ENCODE data around the gene RGS17.

Gene RGS17

GRCh38 chr6:153059757-153060156, 71.3 kb downstream of the RGS17 start:
- DNase-seq (no peak), ATAC-seq (replicated peaks) (no peak)
- Mint-ChIP-seq H3K4me1 (ENCODE audit: low read depth in 2 of 2) (no peaks in the 10 kb centered on the region), H3K27ac (no peak overlapping the region), H3K27me3 (peaks cover 12 to 34% of the 10 kb centered on the region in 2 donors), H3K4me3 (no peak overlapping the region), H3K36me3 (ENCODE audit: insufficient read depth) (no peaks in the 10 kb centered on the region), H3K9me3 (peaks cover 0 to 1% of the 10 kb centered on the region in 2 donors)

GRCh38 chr6:153059311-153059710, 71.8 kb downstream of the RGS17 start:
- no peak overlapping the region for H3K4me3 Mint-ChIP-seq
- H3K27ac Mint-ChIP-seq: no peak overlapping the region
- H3K9me3 Mint-ChIP-seq: peaks cover 0 to 1% of the 10 kb centered on the region in 2 donors
- H3K36me3 Mint-ChIP-seq (ENCODE audit: insufficient read depth): no peaks in the 10 kb centered on the region
- H3K27me3 Mint-ChIP-seq: peaks cover 12 to 36% of the 10 kb centered on the region in 2 donors
- ATAC-seq (replicated peaks) (no peak), DNase-seq (no peak)
- H3K4me1 Mint-ChIP-seq (ENCODE audit: low read depth in 2 of 2): no peaks in the 10 kb centered on the region

- no peak overlapping the region for H3K27ac Mint-ChIP-seq
- no peaks in the 10 kb centered on the region for H3K36me3 Mint-ChIP-seq (ENCODE audit: insufficient read depth)
- ATAC-seq (replicated peaks): no peak
- DNase-seq: no peak
- no peaks in the 10 kb centered on the region for H3K4me1 Mint-ChIP-seq (ENCODE audit: low read depth in 2 of 2)
- H3K27me3 Mint-ChIP-seq: peaks cover 12 to 34% of the 10 kb centered on the region in 2 donors
- peaks cover 0 to 1% of the 10 kb centered on the region in 2 donors for H3K9me3 Mint-ChIP-seq
- no peak overlapping the region for H3K4me3 Mint-ChIP-seq
These were observed 72.2 kb downstream of the RGS17 start for GRCh38 chr6:153058909-153059308.

- H3K9me3 Mint-ChIP-seq: peaks cover 0 to 1% of the 10 kb centered on the region in 2 donors
- DNase-seq: no peak
- ATAC-seq (replicated peaks): no peak
These were observed 72.8 kb downstream of the RGS17 start for GRCh38 chr6:153058291-153058690.

GRCh38 chr6:153056308-153056707, 74.8 kb downstream of the RGS17 start:
- ATAC-seq (replicated peaks) (no peak), DNase-seq (no peak)
- Mint-ChIP-seq H3K9me3 (no peaks in the 10 kb centered on the region), H3K27ac (no peak overlapping the region), H3K36me3 (ENCODE audit: insufficient read depth) (no peaks in the 10 kb centered on the region), H3K4me3 (no peak overlapping the region), H3K27me3 (peaks cover 0 to 22% of the 10 kb centered on the region in 2 donors), H3K4me1 (ENCODE audit: low read depth in 2 of 2) (no peaks in the 10 kb centered on the region)

More at GRCh38 chr6:153058291-153058690, 72.8 kb downstream of the RGS17 start:
- Mint-ChIP-seq H3K36me3 (ENCODE audit: insufficient read depth) (no peaks in the 10 kb centered on the region), H3K27ac (no peak overlapping the region), H3K27me3 (peaks cover 12 to 28% of the 10 kb centered on the region in 2 donors), H3K4me3 (no peak overlapping the region), H3K4me1 (ENCODE audit: low read depth in 2 of 2) (no peaks in the 10 kb centered on the region)

GRCh38 chr6:153051801-153052200, 79.3 kb downstream of the RGS17 start:
- Mint-ChIP-seq H3K27ac (no peak overlapping the region), H3K27me3 (peaks cover 0 to 16% of the 10 kb centered on the region in 2 donors), H3K4me3 (no peak overlapping the region), H3K9me3 (no peaks in the 10 kb centered on the region), H3K36me3 (ENCODE audit: insufficient read depth) (no peaks in the 10 kb centered on the region), H3K4me1 (ENCODE audit: low read depth in 2 of 2) (no peaks in the 10 kb centered on the region)
- no peak for ATAC-seq (replicated peaks)
- DNase-seq: no peak

GRCh38 chr6:153048631-153049030, 82.5 kb downstream of the RGS17 start:
- no peaks in the 10 kb centered on the region for H3K27me3 Mint-ChIP-seq
- no peak overlapping the region for H3K4me3 Mint-ChIP-seq
- no peaks in the 10 kb centered on the region for H3K9me3 Mint-ChIP-seq
- H3K36me3 Mint-ChIP-seq (ENCODE audit: insufficient read depth): no peaks in the 10 kb centered on the region
- DNase-seq (no peak), ATAC-seq (replicated peaks) (no peak)
- H3K4me1 Mint-ChIP-seq (ENCODE audit: low read depth in 2 of 2): no peaks in the 10 kb centered on the region
- H3K27ac Mint-ChIP-seq: no peak overlapping the region

- H3K4me3 Mint-ChIP-seq: no peak overlapping the region
- no peaks in the 10 kb centered on the region for H3K4me1 Mint-ChIP-seq (ENCODE audit: low read depth in 2 of 2)
- ATAC-seq (replicated peaks) (no peak), DNase-seq (no peak)
- H3K9me3 Mint-ChIP-seq: no peaks in the 10 kb centered on the region
- H3K27me3 Mint-ChIP-seq: no peaks in the 10 kb centered on the region
- H3K36me3 Mint-ChIP-seq (ENCODE audit: insufficient read depth): no peaks in the 10 kb centered on the region
- no peak overlapping the region for H3K27ac Mint-ChIP-seq
These were observed 83.7 kb downstream of the RGS17 start for GRCh38 chr6:153047386-153047785.

GRCh38 chr6:153045271-153045670, 85.8 kb downstream of the RGS17 start:
- Mint-ChIP-seq H3K4me1 (ENCODE audit: low read depth in 2 of 2) (no peaks in the 10 kb centered on the region), H3K36me3 (ENCODE audit: insufficient read depth) (no peaks in the 10 kb centered on the region), H3K9me3 (no peaks in the 10 kb centered on the region), H3K27ac (no peak overlapping the region), H3K4me3 (no peak overlapping the region), H3K27me3 (peaks cover 0 to 7% of the 10 kb centered on the region in 2 donors)
- DNase-seq: no peak
- ATAC-seq (replicated peaks): no peak

GRCh38 chr6:153044295-153044694, 86.8 kb downstream of the RGS17 start:
- no peak for DNase-seq

GRCh38 chr6:153043719-153044118, 87.4 kb downstream of the RGS17 start:
- Mint-ChIP-seq H3K4me3 (no peak overlapping the region), H3K27me3 (peaks cover 2 to 15% of the 10 kb centered on the region in 2 donors), H3K36me3 (ENCODE audit: insufficient read depth) (no peaks in the 10 kb centered on the region), H3K27ac (no peak overlapping the region), H3K9me3 (no peaks in the 10 kb centered on the region), H3K4me1 (ENCODE audit: low read depth in 2 of 2) (no peaks in the 10 kb centered on the region)
- ATAC-seq (replicated peaks): no peak
- DNase-seq: no peak

More at GRCh38 chr6:153044295-153044694, 86.8 kb downstream of the RGS17 start:
- Mint-ChIP-seq H3K27ac (no peak overlapping the region), H3K27me3 (peaks cover 0 to 13% of the 10 kb centered on the region in 2 donors), H3K4me3 (no peak overlapping the region), H3K36me3 (ENCODE audit: insufficient read depth) (no peaks in the 10 kb centered on the region), H3K4me1 (ENCODE audit: low read depth in 2 of 2) (no peaks in the 10 kb centered on the region), H3K9me3 (no peaks in the 10 kb centered on the region)
- no peak for ATAC-seq (replicated peaks)

GRCh38 chr6:153038378-153039057, 92.6 kb downstream of the RGS17 start:
- Mint-ChIP-seq H3K4me3 (no peak overlapping the region), H3K4me1 (ENCODE audit: low read depth in 2 of 2) (no peaks in the 10 kb centered on the region), H3K27me3 (peaks cover 9 to 27% of the 10 kb centered on the region in 2 donors), H3K36me3 (ENCODE audit: insufficient read depth) (no peaks in the 10 kb centered on the region), H3K9me3 (no peaks in the 10 kb centered on the region), H3K27ac (no peak overlapping the region)
- DNase-seq (no peak), ATAC-seq (replicated peaks) (no peak)

- no peaks in the 10 kb centered on the region for H3K9me3 Mint-ChIP-seq
- H3K27ac Mint-ChIP-seq: no peak overlapping the region
- no peak for DNase-seq
- no peak for ATAC-seq (replicated peaks)
- no peak overlapping the region for H3K4me3 Mint-ChIP-seq
- H3K27me3 Mint-ChIP-seq: peaks cover 28 to 40% of the 10 kb centered on the region in 2 donors
- H3K36me3 Mint-ChIP-seq (ENCODE audit: insufficient read depth): no peaks in the 10 kb centered on the region
- no peaks in the 10 kb centered on the region for H3K4me1 Mint-ChIP-seq (ENCODE audit: low read depth in 2 of 2)
These were observed 96.9 kb downstream of the RGS17 start for GRCh38 chr6:153034139-153034538.

- Mint-ChIP-seq H3K4me3 (no peak overlapping the region), H3K4me1 (ENCODE audit: low read depth in 2 of 2) (no peaks in the 10 kb centered on the region), H3K27me3 (peaks cover 32 to 44% of the 10 kb centered on the region in 2 donors), H3K27ac (no peak overlapping the region), H3K9me3 (no peaks in the 10 kb centered on the region), H3K36me3 (ENCODE audit: insufficient read depth) (no peaks in the 10 kb centered on the region)
- DNase-seq: no peak
- ATAC-seq (replicated peaks): no peak
These were observed 98.7 kb downstream of the RGS17 start for GRCh38 chr6:153032255-153032882.
